Neural progenitor cell (in vitro differentiated cells): ENCODE results near the gene ALDH1A3. TPM values are rescaled to one million over a fixed set of nuclear protein-coding genes. Genes with fewer than 3 reads are reported as not detected.

Experiments
- DNase-seq: peaks from one replicate; pipeline ENCODE4 v3.0.0-alpha.2; 2016; ENCODE audit warnings: low spot score
- H2AFZ ChIP-seq: fragments of 200-600 bp; sonication (generic); replicated peaks from 2 replicates; pipeline ENCODE4 v1.6.1; 2016; ENCODE audit warnings: antibody characterized with exemption
- H3F3A ChIP-seq: fragments of 200-600 bp; sonication (generic); 2 replicates; pipeline ENCODE4 v1.6.1; 2016; ENCODE audit warnings: antibody characterized with exemption, low read depth
- H3K27ac ChIP-seq: fragments of 200-600 bp; sonication (generic); 2 replicates; pipeline ENCODE4 v1.5.1; 2016; ENCODE audit warnings: mild to moderate bottlenecking
- H3K27me3 ChIP-seq: fragments of 200-600 bp; sonication (generic); 2 replicates; pipeline ENCODE4 v1.6.1; 2016; ENCODE audit warnings: mild to moderate bottlenecking, moderate library complexity
- H3K36me3 ChIP-seq: fragments of 200-600 bp; sonication (generic); 2 replicates; pipeline ENCODE4 v1.5.1; 2016
- H3K4me1 ChIP-seq: fragments of 200-600 bp; sonication (generic); 2 replicates; pipeline ENCODE4 v1.6.1; 2016; ENCODE audit warnings: mixed run types
- H3K4me2 ChIP-seq: fragments of 200-600 bp; sonication (generic); 2 replicates; pipeline ENCODE4 v1.6.1; 2016
- H3K4me3 ChIP-seq: fragments of 200-600 bp; sonication (generic); 2 replicates; pipeline ENCODE4 v1.5.1; 2016
- H3K79me2 ChIP-seq: fragments of 200-600 bp; sonication (generic); 2 replicates; pipeline ENCODE4 v1.6.1; 2016; ENCODE audit warnings: low read depth
- H3K9ac ChIP-seq: fragments of 200-600 bp; sonication (generic); 2 replicates; pipeline ENCODE4 v1.6.1; 2016
- H3K9me3 ChIP-seq: fragments of 200-600 bp; sonication (generic); 2 replicates; pipeline ENCODE4 v1.5.1; 2016; ENCODE audit warnings: low read depth
- H4K20me1 ChIP-seq: fragments of 200-600 bp; sonication (generic); 2 replicates; pipeline ENCODE4 v1.6.1; 2016; ENCODE audit warnings: low read depth
- H3K27ac Mint-ChIP-seq: 3 replicates; pipeline ENCODE4 v1.8.0; 2021; ENCODE audit warnings: mixed read lengths
- H3K27me3 Mint-ChIP-seq: 2 replicates; pipeline ENCODE4 v1.8.0; 2022; ENCODE audit warnings: low read depth, mild to moderate bottlenecking, inconsistent platforms, moderate library complexity, mixed read lengths; ENCODE audit not compliant: insufficient read depth
- H3K36me3 Mint-ChIP-seq: 3 replicates; pipeline ENCODE4 v1.8.0; 2021; ENCODE audit warnings: mixed read lengths
- H3K4me1 Mint-ChIP-seq: 3 replicates; pipeline ENCODE4 v1.8.0; 2021; ENCODE audit warnings: mixed read lengths
- H3K4me3 Mint-ChIP-seq: 3 replicates; pipeline ENCODE4 v1.8.0; 2021; ENCODE audit warnings: mild to moderate bottlenecking, moderate library complexity, mixed read lengths
- H3K9me3 Mint-ChIP-seq: 3 replicates; pipeline ENCODE4 v1.8.0; 2020; ENCODE audit warnings: mixed read lengths
- EZH2 ChIP-seq: fragments of 200-600 bp; sonication (generic); IDR thresholded peaks from 2 replicates; pipeline ENCODE4 v1.6.1; 2017; ENCODE audit warnings: antibody characterized with exemption, mild to moderate bottlenecking, moderate library complexity
- EZH2phosphoT487 ChIP-seq: fragments of 200-600 bp; sonication (generic); IDR thresholded peaks from 2 replicates; pipeline ENCODE4 v1.6.1; 2017; ENCODE audit warnings: antibody characterized with exemption
- total RNA-seq: library from RNA; depleted of rRNA; stranded (reverse); fragments of >200 nt; gene quantifications from 2 replicates; pipeline ENCODE4 v1.2.3, GENCODE V29; 2015; ENCODE audit warnings: low replicate concordance
- TF ChIP-seq, protein P1 (sequence below): fragments of 200-600 bp; sonication (generic); IDR thresholded peaks from 2 replicates; pipeline ENCODE4 v1.5.1; 2017; ENCODE audit warnings: antibody characterized with exemption, mild to moderate bottlenecking

Gene ALDH1A3
- total RNA-seq, 1 donor from 2014 or later = 0.80 TPM

- Mint-ChIP-seq H3K9me3 (no peaks in the 10 kb centered on the region), H3K27ac (no peak overlapping the region), H3K27me3 (peaks cover 4% of the 10 kb centered on the region), H3K4me1 (peaks cover 7% of the 10 kb centered on the region), H3K4me3 (no peak overlapping the region), H3K36me3 (no peaks in the 10 kb centered on the region)
- H2AFZ ChIP-seq = no peak overlapping the region
- H3K9me3 ChIP-seq = no peaks in the 10 kb centered on the region
- H3K9ac ChIP-seq = no peak overlapping the region
- no peaks in the 10 kb centered on the region for H3K36me3 ChIP-seq
- no peaks in the 10 kb centered on the region for H3K79me2 ChIP-seq
- H4K20me1 ChIP-seq = no peaks in the 10 kb centered on the region
- DNase-seq = no peak
- TF ChIP-seq, protein P1, sequence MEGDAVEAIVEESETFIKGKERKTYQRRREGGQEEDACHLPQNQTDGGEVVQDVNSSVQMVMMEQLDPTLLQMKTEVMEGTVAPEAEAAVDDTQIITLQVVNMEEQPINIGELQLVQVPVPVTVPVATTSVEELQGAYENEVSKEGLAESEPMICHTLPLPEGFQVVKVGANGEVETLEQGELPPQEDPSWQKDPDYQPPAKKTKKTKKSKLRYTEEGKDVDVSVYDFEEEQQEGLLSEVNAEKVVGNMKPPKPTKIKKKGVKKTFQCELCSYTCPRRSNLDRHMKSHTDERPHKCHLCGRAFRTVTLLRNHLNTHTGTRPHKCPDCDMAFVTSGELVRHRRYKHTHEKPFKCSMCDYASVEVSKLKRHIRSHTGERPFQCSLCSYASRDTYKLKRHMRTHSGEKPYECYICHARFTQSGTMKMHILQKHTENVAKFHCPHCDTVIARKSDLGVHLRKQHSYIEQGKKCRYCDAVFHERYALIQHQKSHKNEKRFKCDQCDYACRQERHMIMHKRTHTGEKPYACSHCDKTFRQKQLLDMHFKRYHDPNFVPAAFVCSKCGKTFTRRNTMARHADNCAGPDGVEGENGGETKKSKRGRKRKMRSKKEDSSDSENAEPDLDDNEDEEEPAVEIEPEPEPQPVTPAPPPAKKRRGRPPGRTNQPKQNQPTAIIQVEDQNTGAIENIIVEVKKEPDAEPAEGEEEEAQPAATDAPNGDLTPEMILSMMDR = no peak
- TF ChIP-seq EZH2phosphoT487 (no peak), EZH2 (no peak)
- no peaks in the 10 kb centered on the region for H3F3A ChIP-seq
- H3K4me1 ChIP-seq = peaks cover 2% of the 10 kb centered on the region
- no peak overlapping the region for H3K27ac ChIP-seq
- H3K27me3 ChIP-seq = no peaks in the 10 kb centered on the region
- H3K4me2 ChIP-seq = no peak overlapping the region
- no peak overlapping the region for H3K4me3 ChIP-seq
Measured at GRCh38 chr15:100934726-100935125, 55.1 kb downstream of the ALDH1A3 start.

DNA sequence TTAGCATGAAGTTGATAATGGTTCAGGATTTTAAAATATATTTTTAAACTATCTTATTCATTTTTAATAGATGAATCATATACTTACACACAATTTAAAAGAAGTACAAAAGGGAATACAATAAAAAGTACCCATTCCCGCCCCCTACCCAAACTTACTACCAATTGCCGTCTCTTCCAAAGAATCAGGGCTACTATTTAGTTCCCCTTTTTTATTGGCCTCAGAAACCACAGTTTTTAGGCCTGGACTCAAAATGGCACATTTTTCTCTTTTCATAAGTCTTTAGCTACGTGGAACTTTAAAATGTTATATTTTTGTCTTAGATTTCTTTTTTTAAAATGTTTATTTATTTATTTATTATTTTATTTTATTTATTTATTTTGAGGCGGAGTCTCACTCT is 57.5 kb downstream of the ALDH1A3 start:
- no peak overlapping the region for H3K4me3 Mint-ChIP-seq

DNA sequence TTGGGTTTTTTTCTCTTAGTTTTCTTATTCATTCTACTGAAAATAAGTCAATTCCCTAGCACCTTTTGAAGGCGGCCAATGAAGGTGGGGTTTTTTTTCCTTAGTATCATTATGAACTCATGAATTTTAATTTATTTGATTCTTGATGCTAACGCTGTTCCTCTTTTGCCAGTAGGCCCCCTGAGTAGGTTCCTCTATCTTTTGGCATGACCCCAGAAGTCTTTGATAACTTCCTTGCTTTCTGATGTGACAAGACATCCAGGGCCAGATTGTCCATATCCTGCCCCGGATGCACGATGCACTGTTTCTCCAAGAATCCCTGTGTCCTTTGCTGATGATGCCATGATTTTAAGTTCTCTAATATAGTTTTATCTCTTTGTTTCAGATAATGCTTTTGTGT is 60.2 kb downstream of the ALDH1A3 start:
- no peaks in the 10 kb centered on the region for H3K27me3 ChIP-seq
- no peak overlapping the region for H3K4me2 ChIP-seq
- no peaks in the 10 kb centered on the region for H3K4me1 Mint-ChIP-seq
- H3K36me3 ChIP-seq = no peaks in the 10 kb centered on the region
- H3K27ac Mint-ChIP-seq = no peak overlapping the region
- DNase-seq = no peak
- H3K4me1 ChIP-seq = no peaks in the 10 kb centered on the region
- no peaks in the 10 kb centered on the region for H3F3A ChIP-seq
- H3K79me2 ChIP-seq = no peaks in the 10 kb centered on the region
- H3K9me3 Mint-ChIP-seq = no peaks in the 10 kb centered on the region
- no peak overlapping the region for H3K27ac ChIP-seq
- H3K9me3 ChIP-seq = no peaks in the 10 kb centered on the region
- H2AFZ ChIP-seq = no peak overlapping the region
- no peak overlapping the region for H3K4me3 ChIP-seq
- TF ChIP-seq EZH2 (no peak), EZH2phosphoT487 (no peak)
- TF ChIP-seq, protein P1 = no peak
- no peak overlapping the region for H3K4me3 Mint-ChIP-seq
- peaks cover 4% of the 10 kb centered on the region for H3K27me3 Mint-ChIP-seq
- H3K9ac ChIP-seq = no peak overlapping the region
- no peaks in the 10 kb centered on the region for H4K20me1 ChIP-seq
- no peaks in the 10 kb centered on the region for H3K36me3 Mint-ChIP-seq

More for the DNA sequence above, 57.5 kb downstream of the ALDH1A3 start:
- H4K20me1 ChIP-seq = no peaks in the 10 kb centered on the region
- H3K27me3 ChIP-seq = no peaks in the 10 kb centered on the region
- H3K27me3 Mint-ChIP-seq = peaks cover 4% of the 10 kb centered on the region
- no peaks in the 10 kb centered on the region for H3K4me1 Mint-ChIP-seq
- H3K36me3 ChIP-seq = no peaks in the 10 kb centered on the region
- no peaks in the 10 kb centered on the region for H3F3A ChIP-seq
- H3K36me3 Mint-ChIP-seq = no peaks in the 10 kb centered on the region
- H3K27ac ChIP-seq = no peak overlapping the region
- TF ChIP-seq, protein P1 = no peak
- TF ChIP-seq EZH2 = no peak
- TF ChIP-seq EZH2phosphoT487 = no peak
- H3K9ac ChIP-seq = no peak overlapping the region
- H3K27ac Mint-ChIP-seq = no peak overlapping the region
- no peak overlapping the region for H2AFZ ChIP-seq
- no peaks in the 10 kb centered on the region for H3K9me3 ChIP-seq
- no peaks in the 10 kb centered on the region for H3K4me1 ChIP-seq
- H3K4me3 ChIP-seq = no peak overlapping the region
- no peak overlapping the region for H3K4me2 ChIP-seq
- DNase-seq = no peak
- H3K79me2 ChIP-seq = no peaks in the 10 kb centered on the region
- no peaks in the 10 kb centered on the region for H3K9me3 Mint-ChIP-seq
